Activated CD8-positive, alpha-beta memory T cell treated with anti-CD3 and anti-CD28 coated beads, Interleukin-2, amount 50 U/mL, for 1 hour (primary cell): ENCODE data around the gene PLIN4.
"Not testable (repeated sequence)": the region's sequence is repeated elsewhere in the genome, so short reads cannot be mapped to it uniquely, and the experiment has no call there.

Experiments
- DNase-seq: peaks from one replicate; pipeline ENCODE4 v3.0.0-alpha.2; 2020; ENCODE audit errors: extremely low read depth

The PLIN4 gene

DNA sequence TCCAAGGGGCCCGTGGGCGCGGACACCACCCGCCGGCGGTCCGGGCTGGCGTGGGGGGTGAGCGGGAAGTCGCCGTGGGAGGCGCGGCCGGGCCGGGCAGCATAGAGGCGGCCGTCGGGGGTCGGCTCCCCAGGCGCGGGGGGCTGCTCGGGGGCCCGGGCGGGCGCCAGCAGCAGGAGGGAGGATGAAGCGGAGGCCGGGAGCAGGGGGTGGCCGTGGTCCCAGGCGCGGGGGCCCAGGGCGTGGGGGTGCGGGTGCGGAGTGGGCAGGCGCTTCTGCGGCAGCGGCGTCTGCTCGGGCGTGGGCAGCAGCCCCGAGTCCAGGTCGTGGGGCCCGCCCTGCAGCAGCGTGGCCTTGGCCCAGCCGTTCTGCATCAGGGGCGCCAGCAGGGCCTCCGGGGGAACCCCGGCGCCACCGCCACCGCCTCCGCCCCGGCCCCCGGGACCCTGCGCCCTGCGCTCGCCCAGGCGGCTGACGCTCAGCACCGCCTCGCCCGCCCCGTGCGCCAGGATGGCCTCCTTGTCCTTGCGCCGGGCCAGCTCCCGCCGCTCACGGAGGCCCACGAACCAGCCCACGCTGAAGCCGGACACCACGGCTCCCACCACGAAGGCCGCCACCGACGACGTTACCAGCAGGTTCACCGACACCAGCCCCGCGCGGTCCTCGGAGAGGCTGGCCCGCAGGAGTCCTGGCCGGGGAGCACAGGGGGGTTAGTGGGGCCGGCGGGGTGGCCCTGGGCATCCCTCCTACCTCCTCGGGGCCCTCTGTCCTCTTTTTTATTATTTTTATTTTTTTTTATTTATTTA is 25.8 kb upstream of the PLIN4 start:
- DNase-seq = no peak

DNA sequence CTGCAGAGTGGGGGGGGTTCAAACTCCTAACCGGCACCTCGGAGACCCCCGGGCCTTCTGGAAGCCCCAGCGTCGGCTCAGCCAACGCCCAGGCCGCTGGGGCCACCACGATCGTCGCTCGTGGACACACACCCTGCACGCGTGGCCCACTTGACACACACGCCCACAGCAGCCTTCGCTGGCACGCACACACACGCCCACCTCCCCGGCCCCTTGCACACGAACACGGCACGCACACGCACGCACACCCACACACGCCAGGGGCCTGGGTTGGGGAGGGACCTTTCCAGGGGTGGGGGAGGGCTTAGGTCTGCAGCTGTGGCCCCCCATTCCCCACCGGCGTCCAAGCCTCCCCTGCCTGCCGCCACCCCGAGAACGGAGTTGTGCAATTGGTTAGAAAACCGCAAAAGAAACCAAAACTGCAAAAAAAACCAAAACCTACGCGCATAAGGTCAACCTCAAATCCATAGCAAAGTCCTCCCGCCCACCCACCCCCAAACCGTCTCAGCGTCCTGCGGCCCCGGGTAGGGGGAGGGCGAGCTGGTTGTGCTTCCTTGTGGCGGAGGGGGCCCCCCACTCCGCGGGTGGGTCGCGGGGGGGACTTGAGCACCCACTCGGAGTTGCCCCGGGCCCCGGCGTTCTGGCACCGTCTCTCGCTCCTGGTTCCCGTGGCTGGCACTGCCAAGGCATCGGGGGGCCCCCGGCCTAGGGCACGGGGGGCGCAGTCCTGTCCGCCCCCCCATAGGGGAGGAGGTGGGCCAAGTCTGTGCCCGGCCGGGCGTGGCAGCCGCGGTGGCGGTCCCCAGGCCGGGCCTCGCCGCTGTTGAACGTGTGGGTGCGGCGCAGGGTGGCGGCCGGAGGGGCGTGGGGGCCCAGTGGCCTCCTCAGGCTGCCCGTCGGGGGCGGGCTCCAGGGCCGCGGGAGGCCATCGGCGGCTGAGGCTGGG is 24.9 kb upstream of the PLIN4 start:
- DNase-seq = no peak

DNA sequence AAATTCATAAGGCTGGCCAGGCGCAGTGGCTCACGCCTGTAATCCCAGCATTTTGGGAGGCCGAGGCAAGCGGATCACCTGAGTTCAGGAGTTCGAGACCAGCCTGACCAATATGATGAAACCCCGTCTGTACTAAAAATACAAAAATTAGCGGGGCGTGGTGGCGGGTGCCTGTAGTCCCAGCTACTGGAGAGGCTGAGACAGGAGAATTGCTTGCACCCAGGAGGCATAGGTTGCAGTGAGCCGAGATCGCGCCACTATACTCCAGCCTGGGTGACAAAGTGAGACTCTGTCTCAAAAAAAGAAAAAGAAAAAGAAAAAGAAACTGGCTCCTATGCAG is 23.5 kb upstream of the PLIN4 start:
- not testable (repeated sequence) for DNase-seq

- no peak for DNase-seq
Observed at GRCh38 chr19:4541114-4541805, 23.0 kb upstream of the PLIN4 start.

- DNase-seq = no peak
Observed at GRCh38 chr19:4539693-4540581, 21.7 kb upstream of the PLIN4 start, which contains the start of gene LRG1. Gene LRG1, minus strand, starts transcription at chr19:4540036. Its CDS starts 23 bp downstream, at chr19:4540013.

- no peak for DNase-seq
Observed at GRCh38 chr19:4539169-4539692, 20.9 kb upstream of the PLIN4 start.

GRCh38 chr19:4538601-4538954 is 20.3 kb upstream of the PLIN4 start:
- DNase-seq = no peak

DNA sequence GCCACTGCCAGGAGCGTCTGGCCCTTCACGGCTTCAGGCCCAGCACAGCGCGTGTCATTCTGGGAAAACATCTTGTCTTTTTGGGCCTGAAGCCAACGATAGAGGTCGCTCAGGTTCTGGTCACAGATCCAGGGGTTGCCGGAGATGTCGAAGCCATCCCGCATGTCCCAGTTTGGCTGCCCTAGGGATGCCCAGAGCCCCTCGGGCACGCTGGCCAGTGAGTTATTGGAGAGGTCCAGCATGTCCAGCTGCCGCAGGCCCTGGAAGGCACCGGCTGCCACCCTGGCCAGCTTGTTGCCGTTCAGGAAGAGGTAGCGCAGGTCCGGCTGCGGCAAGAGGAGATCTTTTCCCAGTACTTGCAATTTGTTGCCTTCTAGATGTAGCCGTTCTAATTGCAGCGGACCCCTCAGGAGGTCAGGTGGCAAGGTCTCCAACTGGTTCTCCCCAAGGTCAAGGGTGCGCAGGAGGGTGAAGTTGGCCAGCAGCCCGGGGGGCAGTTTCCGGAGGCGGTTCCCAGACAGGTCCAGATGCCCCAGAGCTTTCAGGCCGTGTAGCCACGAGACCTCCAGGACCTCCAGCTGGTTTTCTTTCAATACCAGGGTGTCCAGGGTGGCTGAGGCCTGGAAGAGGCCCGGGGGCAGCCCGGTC is 19.8 kb upstream of the PLIN4 start:
- DNase-seq = no peak

DNA sequence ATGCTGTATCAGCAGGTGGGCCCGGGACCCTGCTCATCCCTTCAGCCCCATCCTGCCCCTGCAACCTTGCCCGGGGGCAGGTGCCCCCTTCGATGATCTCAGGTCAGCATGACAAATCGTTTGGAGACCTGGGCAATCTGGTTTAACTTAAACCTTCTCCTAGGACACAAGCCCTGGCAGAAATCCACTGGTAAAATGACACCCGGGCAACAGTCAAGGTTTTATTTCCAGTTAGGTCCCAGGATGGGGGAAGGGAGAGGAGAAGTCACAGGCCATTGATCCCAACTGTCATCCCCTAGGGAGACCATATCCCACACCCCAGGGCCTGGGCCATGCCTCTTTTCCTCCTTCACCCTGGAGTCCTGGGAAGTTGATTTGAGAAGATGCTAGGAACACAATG is 18.5 kb upstream of the PLIN4 start:
- DNase-seq = no peak

- DNase-seq = no peak
Observed at GRCh38 chr19:4534836-4535658, 16.8 kb upstream of the PLIN4 start, which contains the start of gene PLIN5. Gene PLIN5, minus strand, starts transcription at chr19:4535224. Its CDS starts 1,150 bp downstream, at chr19:4534074.

GRCh38 chr19:4533835-4534424 is 15.6 kb upstream of the PLIN4 start:
- DNase-seq = no peak

DNA sequence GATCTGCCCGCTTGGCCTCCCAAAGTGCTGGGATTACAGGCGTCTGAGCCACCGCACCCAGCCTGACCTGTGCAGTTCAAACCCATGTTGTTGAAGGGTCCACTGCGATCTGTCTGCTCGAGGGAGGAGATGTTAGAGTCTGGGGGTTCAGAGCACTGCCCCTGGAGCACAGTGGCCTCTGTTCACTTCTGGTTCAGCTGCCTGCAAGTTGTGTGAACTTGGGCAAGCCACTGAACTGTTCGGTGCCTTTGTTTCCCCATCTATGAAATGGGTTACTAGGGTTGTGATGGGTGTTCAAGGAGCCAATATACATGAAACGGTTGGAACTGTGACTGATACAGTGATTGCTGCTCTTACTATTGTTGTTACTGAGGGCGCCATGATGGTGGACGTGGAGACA is 15.0 kb upstream of the PLIN4 start:
- DNase-seq = no peak

GRCh38 chr19:4531562-4532165 is 13.4 kb upstream of the PLIN4 start:
- no peak for DNase-seq

GRCh38 chr19:4529924-4530522 is 11.7 kb upstream of the PLIN4 start:
- no peak for DNase-seq

DNA sequence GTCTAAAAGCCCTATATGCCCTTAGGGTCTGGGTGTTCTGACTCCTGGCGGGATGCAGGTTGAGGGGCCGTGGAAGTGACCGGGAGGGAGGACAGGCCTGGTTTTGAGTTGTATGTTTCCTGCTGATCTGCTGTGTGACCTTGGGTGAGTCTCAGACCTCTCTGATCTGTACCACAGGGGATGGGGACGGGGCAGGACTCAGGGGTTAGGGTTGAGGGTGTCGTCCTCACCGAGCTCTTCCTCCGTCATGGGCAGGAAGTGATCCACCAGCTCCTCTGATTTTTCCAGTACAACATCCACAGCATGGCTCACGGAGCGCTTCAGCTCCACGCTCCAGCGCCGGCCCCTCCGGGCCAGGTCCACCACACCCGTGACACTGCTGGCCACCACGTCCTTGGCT is 10.6 kb upstream of the PLIN4 start:
- no peak for DNase-seq

DNA sequence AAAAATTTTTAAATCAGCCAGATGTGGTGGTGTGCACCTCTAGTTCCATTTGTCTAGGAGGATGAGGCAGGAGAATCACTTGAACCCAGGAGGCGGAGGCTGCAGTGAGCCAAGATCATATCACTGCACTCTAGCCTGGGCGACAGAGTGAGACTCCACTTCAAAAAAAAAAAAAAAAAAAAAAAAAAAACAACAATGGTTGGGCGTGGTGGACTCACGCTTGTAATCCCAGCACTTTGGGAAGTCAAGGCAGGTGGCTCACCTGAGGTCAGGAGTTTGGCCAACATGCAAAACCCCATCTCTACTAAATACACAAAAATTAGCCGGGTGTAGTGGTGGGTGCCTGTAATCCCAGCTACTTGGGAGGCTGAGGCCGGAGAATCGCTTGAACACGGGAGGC is 9.1 kb upstream of the PLIN4 start:
- not testable (repeated sequence) for DNase-seq

DNA sequence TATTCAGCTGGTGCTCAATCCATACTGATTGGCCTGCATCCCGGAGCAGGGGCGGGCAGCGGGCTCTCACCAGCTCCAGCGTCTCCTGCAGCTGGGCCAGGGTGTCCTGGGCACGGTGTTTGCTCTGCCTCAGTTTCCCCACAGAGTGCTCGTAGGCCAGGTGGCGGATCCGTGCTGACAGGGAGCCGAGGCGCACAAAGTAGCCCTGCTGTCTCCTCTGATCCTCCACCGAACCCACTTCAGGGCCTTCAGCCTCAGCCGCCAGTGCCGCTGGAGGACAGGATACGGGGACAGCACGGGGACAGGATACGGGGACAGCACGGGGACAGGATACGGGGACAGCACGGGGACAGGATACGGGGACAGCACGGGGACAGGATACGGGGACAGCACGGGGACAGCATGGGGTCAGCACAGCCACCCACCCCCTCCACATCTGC is 7.3 kb upstream of the PLIN4 start:
- DNase-seq = no peak
